Measurements from ENCODE around the gene IL10RB.
"Not testable (repeated sequence)": the region's sequence is repeated elsewhere in the genome, so short reads cannot be mapped to it uniquely, and the experiment has no call there.

The IL10RB gene

DNA sequence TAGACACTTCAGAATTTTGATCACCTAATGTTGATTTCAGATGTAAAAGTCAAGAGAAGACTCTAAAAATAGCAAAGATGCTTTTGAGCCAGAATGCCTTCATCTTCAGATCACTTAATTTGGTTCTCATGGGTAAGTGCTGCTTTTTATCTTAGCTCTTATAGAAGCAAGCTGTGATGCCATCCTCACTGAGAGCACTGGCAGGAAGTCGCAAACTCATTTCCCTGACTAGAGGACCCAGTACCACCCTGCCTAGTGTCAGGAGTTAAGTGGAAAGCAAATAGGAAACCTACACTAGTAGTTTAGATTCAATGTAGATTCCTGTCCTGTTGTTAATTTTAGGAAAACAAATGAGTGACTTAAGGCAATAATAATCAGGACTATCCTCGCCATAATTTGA is 24.3 kb upstream of the IL10RB start:
- DNase-seq (ENCODE audit: low spot score) = no peak

DNA sequence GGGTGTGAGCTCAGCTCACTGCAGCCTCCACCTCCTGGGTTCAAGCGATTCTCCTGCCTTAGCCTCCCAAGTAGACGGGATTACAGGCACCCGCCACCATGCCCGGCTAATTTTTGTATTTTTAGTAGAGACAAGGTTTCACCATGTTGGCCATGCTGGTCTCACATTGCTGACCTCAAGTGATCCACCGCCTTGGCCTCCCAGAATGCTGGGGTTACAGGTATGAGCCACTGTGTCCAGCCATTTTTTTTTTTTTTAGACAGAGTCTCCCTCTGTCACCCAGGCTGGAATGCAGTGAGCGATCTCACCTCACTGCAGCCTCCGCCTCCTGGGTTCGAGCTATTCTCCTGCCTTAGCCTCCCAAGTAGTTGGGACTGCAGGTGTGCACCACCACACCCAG is 23.3 kb upstream of the IL10RB start:
- not testable (repeated sequence) for DNase-seq (ENCODE audit: low spot score)

DNA sequence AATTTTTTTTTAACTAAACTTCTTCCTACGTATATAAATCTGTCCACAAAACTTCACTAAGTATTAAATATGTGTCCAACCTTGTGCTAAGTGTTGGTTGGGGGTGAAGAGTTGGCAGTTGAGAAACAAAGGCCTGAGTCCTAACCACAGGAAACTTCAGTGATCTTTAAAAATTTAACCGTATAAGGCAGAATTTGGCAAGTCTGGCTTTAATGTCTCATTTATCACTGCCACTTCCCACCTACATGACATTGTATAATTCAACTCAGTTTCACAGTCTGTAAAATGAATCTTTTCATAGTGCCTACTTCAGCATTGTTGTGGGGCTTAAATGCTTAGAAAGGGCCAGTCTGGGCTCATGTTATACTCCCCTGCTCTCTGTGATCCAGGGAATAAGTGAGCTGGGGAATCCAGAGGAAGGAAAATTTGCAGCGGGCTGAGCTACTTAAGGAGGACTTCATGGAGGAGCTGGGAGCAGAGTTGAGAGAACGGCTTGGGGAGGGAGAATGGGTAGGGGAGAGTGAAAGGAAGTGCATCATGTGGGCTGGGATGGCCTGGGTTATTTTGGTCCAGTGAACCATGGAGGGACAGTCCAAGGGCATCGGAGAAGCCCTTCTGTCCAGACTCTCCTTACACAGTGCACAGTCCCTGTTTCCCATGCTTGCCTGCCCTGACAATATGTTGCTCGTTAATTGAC is 21.9 kb upstream of the IL10RB start:
- DNase-seq (ENCODE audit: low spot score) = no peak

DNA sequence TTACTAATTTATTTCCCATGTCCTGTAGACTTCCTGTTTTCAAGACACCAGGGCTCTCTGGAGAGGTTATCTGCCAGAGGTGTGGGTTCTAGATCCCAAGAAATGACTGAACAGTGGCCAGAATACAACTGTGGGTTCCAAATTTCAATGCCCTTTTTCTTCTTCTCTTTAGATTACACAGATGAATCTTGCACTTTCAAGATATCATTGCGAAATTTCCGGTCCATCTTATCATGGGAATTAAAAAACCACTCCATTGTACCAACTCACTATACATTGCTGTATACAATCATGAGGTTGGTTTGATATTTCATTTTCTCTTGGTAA is 21.4 kb upstream of the IL10RB start:
- DNase-seq (ENCODE audit: low spot score) = no peak

DNA sequence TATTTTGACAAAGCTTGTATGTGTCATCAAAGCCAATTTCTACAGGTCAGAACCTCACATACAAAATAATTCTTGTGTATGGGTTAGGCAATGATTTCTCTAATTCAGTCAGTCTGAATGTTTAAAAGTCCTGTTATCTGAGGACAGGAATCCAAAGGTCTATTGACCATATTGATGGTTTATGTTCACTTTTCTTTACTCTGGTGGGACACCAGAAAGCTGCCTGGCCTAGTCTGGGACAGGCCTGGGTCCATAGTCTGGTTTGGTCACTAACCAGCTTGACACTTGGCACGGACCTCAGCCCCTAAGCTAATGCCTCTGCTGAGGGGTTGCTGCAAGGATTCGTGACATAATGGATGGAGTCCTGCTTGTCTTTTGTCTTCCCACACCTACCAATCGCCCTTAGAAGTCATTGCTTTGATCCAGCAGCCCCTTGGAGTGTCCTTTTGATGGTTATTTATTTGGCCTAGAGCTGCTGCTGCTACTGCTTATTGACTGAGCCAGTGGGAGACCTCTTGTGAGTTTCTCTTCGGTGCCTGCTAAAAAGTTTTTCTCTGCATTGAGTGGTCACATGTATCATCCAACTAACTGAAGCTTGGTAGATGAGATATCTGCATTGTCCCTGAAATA is 20.8 kb upstream of the IL10RB start:
- DNase-seq (ENCODE audit: low spot score) = no peak

DNA sequence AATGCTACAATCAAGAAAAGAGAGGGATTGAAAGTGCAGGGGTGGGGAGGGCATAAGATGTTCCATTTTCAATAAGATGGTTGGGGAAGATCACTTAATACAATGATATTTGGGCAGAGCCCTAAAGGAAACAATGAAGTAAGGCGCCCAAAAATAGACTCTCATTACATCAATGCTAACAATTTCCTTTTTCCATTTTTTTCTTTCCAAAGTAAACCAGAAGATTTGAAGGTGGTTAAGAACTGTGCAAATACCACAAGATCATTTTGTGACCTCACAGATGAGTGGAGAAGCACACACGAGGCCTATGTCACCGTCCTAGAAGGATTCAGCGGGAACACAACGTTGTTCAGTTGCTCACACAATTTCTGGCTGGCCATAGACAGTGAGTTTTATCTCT is 19.7 kb upstream of the IL10RB start:
- no peak for DNase-seq (ENCODE audit: low spot score)

DNA sequence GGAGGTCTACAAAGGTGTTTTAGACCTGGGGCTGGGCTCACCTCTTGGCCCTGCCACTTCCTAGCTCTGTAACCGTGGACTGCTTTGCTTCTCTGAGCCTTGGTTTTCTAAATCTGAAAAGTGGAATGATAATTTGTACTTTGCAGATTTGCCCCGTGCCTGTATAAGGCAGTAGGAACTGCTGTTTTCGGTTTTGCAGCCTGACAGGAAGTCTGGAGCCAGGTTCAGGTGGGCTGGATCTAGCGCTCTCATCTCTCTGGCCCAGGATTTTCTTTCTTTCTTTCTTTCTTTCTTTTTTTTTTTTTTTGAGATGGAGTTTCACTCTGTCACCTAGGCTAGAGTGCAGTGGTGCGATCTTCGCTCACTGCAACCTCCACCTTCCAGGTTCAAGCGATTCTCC is 19.2 kb upstream of the IL10RB start:
- no peak for DNase-seq (ENCODE audit: low spot score)

DNA sequence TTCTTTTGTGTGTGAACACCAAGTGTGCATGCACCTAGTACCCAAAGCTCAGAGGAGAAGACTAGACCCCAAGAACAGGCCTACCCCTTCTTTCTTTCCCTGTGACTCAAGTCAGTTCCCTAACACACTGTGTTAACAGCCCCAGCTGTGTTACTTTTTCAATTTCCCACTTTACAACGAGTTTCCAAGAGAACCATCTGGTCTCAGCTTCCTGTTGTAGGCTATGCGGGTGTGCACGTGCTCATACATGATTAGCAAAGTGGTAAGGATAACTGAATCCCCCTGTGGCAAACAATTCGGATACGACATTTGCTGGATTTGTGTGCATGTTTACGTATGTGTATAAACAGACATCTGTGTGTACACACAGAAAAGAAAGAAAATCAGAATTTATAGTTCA is 18.6 kb upstream of the IL10RB start:
- DNase-seq (ENCODE audit: low spot score) = no peak

DNA sequence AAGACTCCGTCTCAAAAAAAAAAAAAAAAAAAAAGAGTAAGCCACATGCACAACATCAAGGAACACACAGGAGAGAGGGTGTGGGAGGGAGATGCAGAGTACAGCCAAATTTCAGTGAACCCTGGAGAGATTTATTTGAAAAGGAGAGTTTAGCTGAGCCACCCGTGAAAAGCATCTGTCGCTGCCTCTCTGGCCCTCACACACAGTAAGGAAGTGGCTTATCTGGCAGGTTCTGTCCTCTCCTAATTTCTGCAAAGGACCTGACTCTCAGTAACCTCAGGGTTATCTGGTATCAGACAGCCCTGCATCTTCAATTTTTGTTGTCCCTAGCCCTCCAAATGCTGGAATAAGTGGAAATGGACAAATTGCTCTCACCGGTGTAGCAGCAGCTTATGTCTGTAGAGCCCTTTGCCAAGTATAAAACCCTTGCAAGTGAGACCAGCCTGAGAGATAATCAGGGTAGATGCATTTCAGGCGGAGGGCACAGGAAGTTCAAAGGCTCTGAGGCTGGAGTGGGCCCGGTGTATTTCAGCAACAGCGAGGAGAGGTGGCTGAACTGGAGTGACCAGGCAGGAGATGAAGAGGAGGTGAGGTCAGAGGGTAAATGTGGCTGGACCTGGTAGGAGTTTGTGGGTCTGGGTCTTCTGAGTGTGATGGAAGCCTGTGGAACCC is 16.7 kb upstream of the IL10RB start:
- DNase-seq (ENCODE audit: low spot score) = no peak

DNA sequence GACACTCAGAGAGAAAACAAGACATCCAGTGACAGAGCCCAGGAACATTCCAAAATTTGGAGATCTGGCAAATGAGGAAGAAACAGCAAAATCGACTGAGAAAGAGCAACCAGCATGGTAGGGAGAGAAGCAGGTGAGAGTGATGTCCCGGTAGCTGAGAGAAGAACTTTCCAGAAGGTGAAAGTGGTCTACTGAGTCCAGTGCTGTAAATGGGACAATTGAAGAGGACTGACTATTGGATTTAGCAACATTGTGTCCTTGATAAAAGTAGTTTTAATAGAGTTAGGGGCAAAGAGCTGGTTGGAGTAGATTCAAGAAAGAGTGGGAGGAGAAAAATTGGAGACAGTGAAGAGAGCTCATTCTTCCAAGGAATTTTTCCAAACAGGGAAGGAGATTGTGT is 15.0 kb upstream of the IL10RB start:
- DNase-seq (ENCODE audit: low spot score) = no peak

DNA sequence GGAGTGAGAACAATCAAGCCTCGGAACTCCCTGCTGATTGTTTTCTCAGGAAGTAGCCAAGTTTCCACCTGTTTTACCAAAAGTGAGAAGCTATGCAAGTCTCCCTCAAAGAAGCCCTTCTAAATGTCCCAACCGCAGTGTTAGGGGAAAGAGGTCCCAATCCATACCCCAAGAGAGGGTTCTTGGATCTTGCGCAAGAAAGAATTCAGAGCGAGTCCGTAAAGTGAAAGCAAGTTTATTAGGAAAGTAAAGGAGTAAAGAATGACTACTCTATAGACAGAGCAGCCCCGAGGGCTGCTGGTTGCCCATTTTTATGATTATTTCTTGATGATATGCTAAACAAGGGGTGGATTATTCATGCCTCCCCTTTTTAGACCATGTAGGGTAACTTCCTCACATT is 12.8 kb upstream of the IL10RB start:
- DNase-seq (ENCODE audit: low spot score) = not testable (repeated sequence)

DNA sequence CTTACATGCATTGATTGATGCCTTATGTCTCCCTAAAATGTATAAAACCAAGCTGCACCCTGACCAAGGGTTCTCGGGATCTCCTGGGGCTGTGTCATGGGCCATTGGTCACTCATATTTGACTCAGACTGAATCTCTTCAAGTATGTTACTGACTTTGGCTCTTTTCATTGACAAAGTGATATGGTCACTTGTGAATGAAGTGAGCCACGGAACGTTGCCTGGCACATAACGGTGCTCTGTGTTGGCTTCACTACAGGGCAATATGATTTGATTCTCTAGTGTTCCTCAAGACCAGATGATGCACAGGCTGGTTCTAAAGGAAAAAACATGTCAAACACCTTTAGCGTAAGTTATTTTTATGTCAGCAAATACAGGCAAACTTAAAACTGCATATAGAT is 11.4 kb upstream of the IL10RB start:
- DNase-seq (ENCODE audit: low spot score) = no peak

DNA sequence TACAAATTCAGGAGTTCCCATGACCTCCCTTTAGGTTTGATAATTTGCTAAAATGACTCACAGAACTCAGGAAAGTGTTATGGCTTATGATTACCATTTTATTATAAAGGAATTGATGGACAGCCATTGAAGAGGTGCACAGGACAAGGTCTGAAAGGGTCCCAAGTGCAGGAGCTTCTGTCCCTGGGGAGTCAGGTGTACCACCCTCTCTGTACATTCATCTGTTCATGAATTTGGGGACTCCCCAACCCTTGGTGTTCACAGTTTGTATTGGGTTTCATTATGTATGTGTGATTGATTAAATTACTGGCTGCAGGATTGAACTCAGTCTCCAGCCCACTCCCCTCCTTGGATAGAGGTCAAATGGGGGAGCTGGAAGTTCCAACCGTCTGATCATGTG is 10.8 kb upstream of the IL10RB start:
- no peak for DNase-seq (ENCODE audit: low spot score)

DNA sequence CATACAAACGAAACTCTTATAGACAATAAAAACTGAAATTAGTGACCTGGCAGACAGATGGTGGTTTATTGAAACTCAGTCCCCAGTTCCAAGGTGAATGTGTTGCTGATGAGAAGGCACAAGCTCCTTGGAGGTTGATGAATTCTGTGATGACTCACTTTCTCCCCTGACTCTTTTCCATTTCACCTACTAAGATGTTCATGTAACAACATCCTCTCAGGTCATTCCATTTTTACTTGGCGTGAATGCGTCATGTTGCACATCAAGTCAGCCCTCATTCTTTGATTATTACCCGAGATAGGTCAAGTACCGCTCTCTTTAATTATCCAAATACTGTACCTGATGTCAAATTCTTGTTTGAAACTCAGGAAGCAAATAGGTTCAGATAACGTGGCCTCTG is 10.1 kb upstream of the IL10RB start:
- DNase-seq (ENCODE audit: low spot score) = no peak

DNA sequence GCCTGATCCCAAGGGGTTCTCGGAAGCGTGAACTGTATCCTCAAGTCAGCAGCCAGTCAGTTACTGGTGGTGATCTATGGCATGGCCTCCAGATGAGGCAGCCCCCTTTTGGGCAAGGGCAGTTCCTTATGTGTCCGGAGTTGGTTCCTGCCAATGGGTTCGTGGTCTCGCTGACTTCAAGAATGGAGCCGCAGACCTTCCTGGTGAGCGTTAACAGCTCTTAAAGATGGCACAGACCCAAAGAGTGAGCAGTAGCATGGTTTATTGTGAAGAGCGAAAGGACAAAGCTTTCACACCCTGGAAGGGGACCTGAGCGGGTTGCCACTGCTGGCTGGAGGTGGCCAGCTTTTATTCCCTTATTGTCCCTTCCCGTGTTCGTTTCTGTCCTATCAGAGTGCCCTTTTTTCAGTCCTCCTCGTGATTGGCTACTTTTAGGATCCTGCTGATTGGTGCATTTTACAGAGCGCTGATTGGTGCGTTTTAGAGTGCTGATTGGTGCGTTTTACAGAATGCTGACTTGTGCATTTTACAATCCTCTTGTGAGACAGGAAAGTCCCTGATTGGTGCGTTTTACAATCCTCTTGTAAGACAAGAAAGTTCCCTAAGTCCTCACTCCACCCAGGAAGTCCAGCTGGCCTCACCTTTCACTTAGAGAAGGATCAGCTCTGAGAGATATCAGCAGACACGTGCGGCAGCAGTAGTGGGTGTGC is 8.9 kb upstream of the IL10RB start:
- DNase-seq (ENCODE audit: low spot score) = no peak

DNA sequence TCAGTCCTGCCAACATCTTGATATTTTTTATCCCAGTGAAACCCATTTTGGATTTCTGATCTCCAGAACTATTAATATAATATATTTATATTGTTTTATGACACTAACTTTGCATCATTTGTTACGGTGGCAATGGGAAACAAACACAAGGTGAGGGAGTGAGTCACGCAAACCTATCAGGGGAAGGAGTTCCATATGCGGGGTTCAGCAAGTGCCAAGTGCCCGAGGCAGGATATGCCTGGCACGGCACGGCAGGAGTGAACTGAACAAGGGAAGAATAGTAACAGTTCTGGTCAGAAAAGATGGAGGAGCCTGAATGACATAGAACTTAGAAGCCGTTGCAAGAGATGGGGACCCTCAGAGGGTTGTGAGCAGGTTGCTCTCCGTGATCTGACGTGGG is 7.7 kb upstream of the IL10RB start:
- no peak for DNase-seq (ENCODE audit: low spot score)

DNA sequence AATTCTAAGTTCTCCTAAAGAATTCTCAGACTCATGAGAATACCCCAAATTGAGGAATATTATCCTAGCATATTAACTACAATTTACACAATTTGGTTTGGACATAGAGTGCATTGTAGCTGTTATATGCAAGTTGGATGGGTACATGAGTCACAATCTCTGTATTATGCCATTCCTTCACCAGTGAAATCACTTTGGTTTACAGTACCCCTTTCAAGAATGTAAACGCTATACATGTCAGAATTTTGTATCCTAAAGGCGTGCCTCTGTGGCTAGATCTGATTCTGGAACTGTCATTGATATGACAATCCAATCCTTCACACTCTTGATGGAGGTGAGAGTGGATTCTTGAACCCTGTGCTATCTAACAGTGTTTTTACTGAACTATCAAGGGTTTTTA is 6.7 kb upstream of the IL10RB start:
- no peak for DNase-seq (ENCODE audit: low spot score)

DNA sequence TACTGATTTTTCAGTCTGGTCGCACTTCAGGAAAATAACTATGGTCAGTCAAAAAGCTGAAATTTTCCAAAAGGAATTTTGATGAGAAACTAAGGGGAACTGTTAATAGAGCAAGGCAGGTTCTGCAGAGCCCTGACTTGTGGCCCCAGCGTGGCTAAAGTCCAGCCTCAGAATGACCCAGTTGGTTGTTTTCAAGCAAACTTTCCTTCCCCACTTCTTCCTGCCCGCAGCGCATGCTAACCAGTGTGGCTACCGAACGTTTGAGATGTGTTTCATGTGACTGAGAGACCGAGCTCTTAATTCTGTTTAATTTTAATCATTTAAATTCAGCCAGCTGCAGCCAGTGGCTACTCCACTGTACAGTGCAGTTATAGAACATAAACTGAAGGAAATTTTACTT is 6.2 kb upstream of the IL10RB start:
- no peak for DNase-seq (ENCODE audit: low spot score)

DNA sequence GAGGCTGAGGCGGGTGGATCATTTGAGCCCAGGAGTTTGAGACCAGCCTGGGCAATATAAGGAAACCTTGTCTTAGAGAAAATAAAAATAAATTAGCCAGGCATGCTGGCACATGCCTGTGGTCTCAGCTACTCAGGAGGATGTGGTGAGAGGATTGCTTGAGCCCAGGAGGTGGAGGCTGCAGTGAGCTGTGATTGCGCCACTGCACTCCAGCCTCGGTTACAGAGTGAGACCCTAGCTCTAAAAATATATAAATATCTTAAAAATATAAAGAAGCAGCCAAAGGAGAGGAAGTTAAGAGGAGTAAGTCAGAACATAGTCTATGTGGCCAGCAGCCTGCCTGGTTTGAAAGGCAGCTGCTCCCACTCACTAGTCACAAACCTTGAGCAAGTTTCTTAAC is 4.5 kb upstream of the IL10RB start:
- DNase-seq (ENCODE audit: low spot score) = no peak

DNA sequence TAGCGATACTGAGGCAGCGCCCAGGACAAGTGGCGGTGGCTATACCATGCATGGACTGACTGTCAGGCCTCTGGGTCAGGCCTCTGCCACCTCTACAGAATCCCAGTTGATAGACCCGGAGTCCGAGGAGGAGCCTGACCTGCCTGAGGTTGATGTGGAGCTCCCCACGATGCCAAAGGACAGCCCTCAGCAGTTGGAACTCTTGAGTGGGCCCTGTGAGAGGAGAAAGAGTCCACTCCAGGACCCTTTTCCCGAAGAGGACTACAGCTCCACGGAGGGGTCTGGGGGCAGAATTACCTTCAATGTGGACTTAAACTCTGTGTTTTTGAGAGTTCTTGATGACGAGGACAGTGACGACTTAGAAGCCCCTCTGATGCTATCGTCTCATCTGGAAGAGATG is 3.2 kb upstream of the IL10RB start:
- DNase-seq (ENCODE audit: low spot score) = no peak

DNA sequence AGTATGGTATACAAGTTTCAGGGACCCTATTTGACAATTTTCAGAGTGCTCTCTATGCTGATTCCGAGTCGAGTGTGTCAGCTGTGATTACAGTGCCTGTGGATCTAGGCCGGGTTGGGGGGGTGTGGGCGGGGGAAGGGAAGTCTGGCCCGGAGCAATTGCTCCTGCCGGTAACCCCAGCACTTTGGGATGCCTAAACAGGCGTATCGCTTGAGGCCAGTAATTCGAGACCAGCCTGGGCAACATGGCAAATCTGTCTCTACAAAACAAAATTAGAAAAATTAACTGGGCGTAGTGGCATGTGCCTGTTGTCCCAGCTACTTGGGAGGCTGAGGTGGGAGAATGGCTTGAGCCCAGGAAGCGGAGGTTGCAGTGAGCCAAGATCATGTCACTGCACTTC is 1.6 kb upstream of the IL10RB start:
- no peak for DNase-seq (ENCODE audit: low spot score)

DNA sequence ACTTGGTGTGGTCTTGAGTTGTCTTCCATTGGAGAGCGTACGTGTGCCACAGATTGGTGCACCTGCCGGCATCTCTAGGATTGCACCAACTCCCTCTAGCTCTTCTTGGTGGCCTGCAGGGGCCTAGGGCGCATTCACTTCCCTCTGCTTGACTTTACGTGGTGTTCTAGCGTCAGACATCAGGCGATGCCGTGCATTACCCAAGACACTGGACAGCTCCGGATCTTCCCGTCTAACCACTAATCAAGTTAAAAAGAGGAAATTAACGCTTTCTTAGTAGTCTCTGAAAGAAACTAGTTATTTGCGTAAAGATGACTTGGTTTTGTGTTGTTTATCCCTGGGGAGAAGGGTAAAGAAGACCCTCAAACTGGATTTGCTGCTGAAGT is 510 bp upstream of the IL10RB start:
- DNase-seq (ENCODE audit: low spot score) = no peak

DNA sequence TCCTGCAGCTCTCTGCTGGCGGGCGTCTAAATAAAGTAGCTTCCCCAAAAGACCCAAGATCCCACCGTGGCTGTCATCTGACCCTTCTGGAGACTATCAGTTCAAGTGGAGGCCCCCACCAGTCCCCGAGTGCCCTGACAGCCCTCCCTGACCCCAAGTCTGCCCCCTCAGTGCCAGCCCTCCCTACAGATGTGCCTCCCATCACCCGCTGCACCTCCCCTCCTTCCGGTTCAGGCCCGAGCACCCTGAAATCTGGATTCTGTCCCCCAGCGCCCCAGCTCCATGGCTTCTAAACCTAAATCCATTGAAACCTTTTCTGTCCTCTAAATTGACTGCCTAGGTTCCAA is 595 bp downstream of the IL10RB start:
- DNase-seq (ENCODE audit: low spot score) = no peak
